GM23248 (cell line): Measurements from ENCODE around the gene TMEM74B. TPM values are rescaled to one million over a fixed set of nuclear protein-coding genes. Genes with fewer than 3 reads are reported as not detected.

ENCODE experiments used
- DNase-seq: peaks from one replicate; pipeline ENCODE4 v3.0.0-alpha.2; 2015
- H2AFZ ChIP-seq: fragments of 200-600 bp; sonication (generic); 2 replicates; pipeline ENCODE4 v1.6.1; 2016; ENCODE audit warnings: antibody characterized with exemption
- H3F3A ChIP-seq: fragments of 200-600 bp; sonication (generic); 2 replicates; pipeline ENCODE4 v1.6.1; 2016; ENCODE audit warnings: mild to moderate bottlenecking, antibody characterized with exemption, mixed run types; ENCODE audit not compliant: insufficient read depth
- H3K27ac ChIP-seq: fragments of 200-600 bp; sonication (generic); 2 replicates; pipeline ENCODE4 v1.5.1; 2016; ENCODE audit warnings: mild to moderate bottlenecking
- H3K27me3 ChIP-seq: fragments of 200-600 bp; sonication (generic); replicated peaks from 2 replicates; pipeline ENCODE4 v1.6.1; 2016; ENCODE audit warnings: mild to moderate bottlenecking; ENCODE audit not compliant: insufficient read depth
- H3K36me3 ChIP-seq: fragments of 200-600 bp; sonication (generic); 2 replicates; pipeline ENCODE4 v1.6.1; 2016; ENCODE audit warnings: low read depth, mild to moderate bottlenecking
- H3K4me1 ChIP-seq: fragments of 200-600 bp; sonication (generic); 2 replicates; pipeline ENCODE4 v1.6.1; 2016; ENCODE audit warnings: mild to moderate bottlenecking; ENCODE audit not compliant: insufficient read depth
- H3K4me2 ChIP-seq: fragments of 200-600 bp; sonication (generic); one replicate; pipeline ENCODE4 v1.6.1; 2016; ENCODE audit warnings: mild to moderate bottlenecking; ENCODE audit not compliant: unreplicated experiment
- H3K4me3 ChIP-seq: fragments of 200-600 bp; sonication (generic); 2 replicates; pipeline ENCODE4 v1.5.1; 2016; ENCODE audit warnings: mild to moderate bottlenecking
- H3K79me2 ChIP-seq: fragments of 200-600 bp; sonication (generic); 2 replicates; pipeline ENCODE4 v1.6.1; 2016; ENCODE audit warnings: mild to moderate bottlenecking; ENCODE audit not compliant: insufficient read depth
- H3K9ac ChIP-seq: fragments of 200-600 bp; sonication (generic); 2 replicates; pipeline ENCODE4 v1.6.1; 2016; ENCODE audit warnings: mild to moderate bottlenecking
- H3K9me2 ChIP-seq: fragments of 200-600 bp; sonication (generic); 2 replicates; pipeline ENCODE4 v1.6.1; 2016; ENCODE audit warnings: mixed run types, mild to moderate bottlenecking, moderate library complexity; ENCODE audit not compliant: insufficient read depth
- H3K9me3 ChIP-seq: fragments of 200-600 bp; sonication (generic); one replicate; pipeline ENCODE4 v1.6.1; 2017; ENCODE audit warnings: low read depth
- H4K20me1 ChIP-seq: fragments of 200-600 bp; sonication (generic); 2 replicates; pipeline ENCODE4 v1.6.0; 2016; ENCODE audit not compliant: insufficient read depth
- EZH2 ChIP-seq: fragments of 200-600 bp; sonication (generic); IDR thresholded peaks from 2 replicates; pipeline ENCODE4 v1.6.1; 2018; ENCODE audit warnings: antibody characterized with exemption, mild to moderate bottlenecking; ENCODE audit not compliant: insufficient read depth, poor library complexity, severe bottlenecking
- EZH2phosphoT487 ChIP-seq: fragments of 200-600 bp; sonication (generic); IDR thresholded peaks from 2 replicates; pipeline ENCODE4 v1.6.1; 2018; ENCODE audit warnings: antibody characterized with exemption, moderate library complexity, mild to moderate bottlenecking, low read depth; ENCODE audit not compliant: insufficient read depth
- WGBS, 2 experiments: methylation state at CpG; one replicate each; pipeline ENCODE4 v1.1.6; 2015 to 2017; ENCODE audit warnings: low lambda C conversion rate in 2 of 2, low coverage in 1 of 2; ENCODE audit errors: missing lambda C conversion rate in 2 of 2; 5-methylcytosine and 5-hydroxymethylcytosine counted together
- in situ Hi-C: fragments of 300-500 bp; cut with MboI; formaldehyde crosslinking; loops from 2 replicates; pipeline ENCODE4 v1.15.0; 2020
- polyA plus RNA-seq: library from polyadenylated mRNA; unstranded; fragments of >200 nt; fragmentation: Nextera tagmentation; extraction: Ambion mirVana; gene quantifications from 2 replicates; pipeline ENCODE4 v1.2.1, GENCODE V29; 2016
- total RNA-seq: library from RNA; depleted of rRNA; stranded (reverse); fragments of >200 nt; shearing (Covaris generic); gene quantifications from 2 replicates; pipeline ENCODE4 v1.2.3, GENCODE V29; 2014

Gene TMEM74B
- total and polyA plus RNA-seq, 2 experiments from 2014 or later, result 0.18 to 0.43 TPM

DNA sequence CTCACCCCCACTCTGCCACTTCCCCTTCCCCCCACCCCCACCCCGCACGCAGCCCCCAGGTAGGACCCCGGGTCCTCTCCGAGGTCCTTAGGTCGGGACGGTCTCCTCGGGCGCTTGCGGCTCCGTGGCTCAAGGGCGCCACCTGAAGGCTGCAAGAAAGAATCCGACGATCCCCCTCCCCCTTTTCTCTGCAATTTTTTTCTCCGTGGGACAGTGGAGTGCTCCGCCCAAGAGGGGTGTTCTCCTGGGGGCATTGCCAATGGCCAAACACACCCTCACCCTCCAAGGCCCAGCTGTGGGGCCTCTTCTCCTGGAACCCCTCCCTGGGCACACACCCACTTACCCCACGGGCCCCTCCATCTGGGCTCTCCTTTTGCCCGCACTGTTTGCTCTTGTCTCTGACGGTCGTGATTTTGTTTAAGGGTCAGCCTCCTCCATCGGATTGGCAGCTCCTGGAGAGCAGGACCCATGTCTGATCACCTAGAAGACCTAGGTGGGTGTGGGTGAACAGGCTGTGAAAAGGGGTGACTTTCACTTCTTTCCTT lies 1.1 kb upstream of the TMEM74B start:
- TF ChIP-seq EZH2phosphoT487, result no peak
- no peak for TF ChIP-seq EZH2
- no peaks in the 10 kb centered on the region for H4K20me1 ChIP-seq
- no peaks in the 10 kb centered on the region for H3F3A ChIP-seq
- H3K4me1 ChIP-seq, result no peaks in the 10 kb centered on the region
- no peak overlapping the region for H2AFZ ChIP-seq
- peak; percentile 69 for DNase-seq
- no peak overlapping the region for H3K27ac ChIP-seq
- WGBS, 2 experiments, result 7 to 13% methylated on average over 11 to 20 of the region's 20 CpGs
- in situ Hi-C loops, result no loop called here
- H3K36me3 ChIP-seq, result no peaks in the 10 kb centered on the region
- H3K27me3 ChIP-seq, result peaks cover 50% of the 10 kb centered on the region
- H3K9me2 ChIP-seq, result no peaks in the 10 kb centered on the region
- no peaks in the 10 kb centered on the region for H3K9me3 ChIP-seq
- no peak overlapping the region for H3K9ac ChIP-seq
- no peaks in the 10 kb centered on the region for H3K79me2 ChIP-seq
- H3K4me3 ChIP-seq, result no peak overlapping the region; the same call in 1 of the 2 replicates
- H3K4me2 ChIP-seq, result no peak overlapping the region

DNA sequence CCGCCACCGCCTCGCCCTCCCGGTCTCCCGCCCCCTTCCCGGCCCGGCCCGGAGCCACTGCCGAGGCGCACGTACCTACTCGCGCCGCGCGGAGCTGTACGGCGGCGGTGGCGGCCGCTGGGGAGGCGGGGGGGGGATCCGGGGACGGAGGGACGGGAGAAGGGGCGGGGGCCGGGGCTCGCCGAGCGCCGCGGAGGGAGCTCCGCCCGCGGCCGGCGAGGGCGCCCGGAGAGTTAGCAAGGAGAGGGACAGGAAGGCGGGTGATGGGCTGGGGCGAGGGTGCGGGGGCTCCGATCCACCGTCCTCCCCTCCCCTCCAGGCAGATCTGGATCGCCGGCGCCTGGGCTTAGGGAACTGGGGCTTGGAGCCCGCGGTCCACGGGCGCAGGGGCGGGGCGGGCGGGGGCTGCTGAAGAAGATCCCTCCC lies 548 bp upstream of the TMEM74B start:
- Histone ChIP-seq H3K27ac (no peak overlapping the region), H3K9ac (peak overlapping the region; percentile 5), H3K9me3 (no peaks in the 10 kb centered on the region), H3K4me3 (peak overlapping the region; percentile 55), H3K79me2 (no peaks in the 10 kb centered on the region), H3F3A (no peaks in the 10 kb centered on the region), H3K27me3 (peaks cover 45% of the 10 kb centered on the region), H4K20me1 (no peaks in the 10 kb centered on the region), H3K4me2 (no peak overlapping the region), H3K9me2 (no peaks in the 10 kb centered on the region), H3K36me3 (no peaks in the 10 kb centered on the region), H3K4me1 (no peaks in the 10 kb centered on the region), H2AFZ (0 out of 2 replicates have a peak overlapping the region, but pooled peaks have one; percentile 41)
- peak; percentile 21 for DNase-seq
- TF ChIP-seq EZH2phosphoT487 (no peak), EZH2 (no peak)
- 1 to 2% methylated on average over 13 to 37 of the region's 54 CpGs for WGBS, 2 experiments
- in situ Hi-C loops, result no loop called here

- Histone ChIP-seq H3K79me2 (no peaks in the 10 kb centered on the region), H3K27me3 (peaks cover 37% of the 10 kb centered on the region), H3K27ac (no peak overlapping the region), H3K9me2 (no peaks in the 10 kb centered on the region), H3K4me2 (no peak overlapping the region), H3K4me3 (no peak overlapping the region), H3K9ac (no peak overlapping the region), H3K4me1 (no peaks in the 10 kb centered on the region), H3K9me3 (no peaks in the 10 kb centered on the region), H3F3A (no peaks in the 10 kb centered on the region), H2AFZ (no peak overlapping the region), H3K36me3 (no peaks in the 10 kb centered on the region), H4K20me1 (no peaks in the 10 kb centered on the region)
- in situ Hi-C loops, result no loop called here
- TF ChIP-seq EZH2, result peak; percentile 40
- no peak for TF ChIP-seq EZH2phosphoT487
- DNase-seq, result no peak
- 19% methylated on average over 13 of the region's 13 CpGs for WGBS, 2 experiments
These were observed 532 bp downstream of the TMEM74B start for GRCh38 chr20:1184260-1184637.

- in situ Hi-C loops, result no loop called here
- WGBS, 2 experiments, result 79 to 80% methylated on average over 6 of the region's 6 CpGs
- no peaks in the 10 kb centered on the region for H4K20me1 ChIP-seq
These were observed 1.6 kb downstream of the TMEM74B start for GRCh38 chr20:1183153-1183552.

More at GRCh38 chr20:1183153-1183552, 1.6 kb downstream of the TMEM74B start:
- H3K27me3 ChIP-seq, result peaks cover 33% of the 10 kb centered on the region
- H3K4me1 ChIP-seq, result no peaks in the 10 kb centered on the region
- no peak for TF ChIP-seq EZH2
- TF ChIP-seq EZH2phosphoT487, result no peak
- no peaks in the 10 kb centered on the region for H3K79me2 ChIP-seq
- no peaks in the 10 kb centered on the region for H3K9me3 ChIP-seq
- H3K27ac ChIP-seq, result no peak overlapping the region
- no peak overlapping the region for H3K4me3 ChIP-seq
- no peak for DNase-seq
- H3F3A ChIP-seq, result no peaks in the 10 kb centered on the region
- H3K9me2 ChIP-seq, result no peaks in the 10 kb centered on the region
- H3K4me2 ChIP-seq, result no peak overlapping the region
- H3K9ac ChIP-seq, result no peak overlapping the region
- H2AFZ ChIP-seq, result no peak overlapping the region
- H3K36me3 ChIP-seq, result no peaks in the 10 kb centered on the region
